GM18867 (cell line): ENCODE results near the gene ADGRD1.
"Not testable (repeated sequence)": the region's sequence is repeated elsewhere in the genome, so short reads cannot be mapped to it uniquely, and the experiment has no call there.

Experiments
- ATAC-seq: cut with Tn5 transposase; IDR thresholded peaks from one replicate; pipeline ENCODE4 v1.9.1; 2021; ENCODE audit warnings: mild to moderate bottlenecking, moderate library complexity; ENCODE audit not compliant: unreplicated experiment

The ADGRD1 gene

DNA sequence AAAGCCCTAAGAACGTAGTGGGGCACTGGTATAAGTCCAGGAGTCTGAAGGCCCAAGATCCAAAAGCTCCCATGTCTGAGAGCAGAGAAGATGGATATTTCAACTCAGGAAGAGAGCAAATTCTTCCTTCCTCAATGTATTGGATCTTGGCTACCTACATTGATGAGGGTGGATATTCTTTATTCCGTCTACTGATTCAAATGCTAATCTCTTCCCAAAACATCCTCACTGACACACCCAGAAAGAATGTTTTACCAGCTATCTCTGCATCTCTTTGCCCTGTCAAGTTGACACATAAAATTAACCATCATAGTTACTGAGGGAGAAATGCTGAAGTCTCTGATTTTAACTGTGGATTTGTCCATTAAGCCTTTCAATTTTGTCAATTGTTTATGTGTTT lies 16.6 kb upstream of the ADGRD1 start:
- ATAC-seq = no peak

DNA sequence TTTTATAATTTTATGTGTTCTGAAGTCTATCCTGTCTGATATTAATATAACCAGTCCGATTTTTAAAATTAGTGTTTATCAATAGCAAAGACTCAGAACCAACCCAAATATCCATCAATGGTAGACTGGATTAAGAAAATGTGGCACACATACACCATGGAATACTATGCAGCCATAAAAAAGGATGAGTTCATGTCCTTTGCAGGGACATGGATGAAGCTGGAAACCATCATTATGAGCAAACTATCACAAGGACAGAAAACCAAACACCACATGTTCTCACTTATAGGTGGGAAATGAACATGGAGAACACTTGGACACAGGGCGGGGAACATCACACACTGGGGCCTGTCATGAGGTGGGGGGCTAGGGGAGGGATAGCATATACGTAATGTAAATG lies 16.2 kb upstream of the ADGRD1 start:
- not testable (repeated sequence) for ATAC-seq

GRCh38 chr12:130938186-130938585 lies 15.5 kb upstream of the ADGRD1 start:
- no peak for ATAC-seq

GRCh38 chr12:130944878-130945277 lies 8.8 kb upstream of the ADGRD1 start:
- no peak for ATAC-seq

DNA sequence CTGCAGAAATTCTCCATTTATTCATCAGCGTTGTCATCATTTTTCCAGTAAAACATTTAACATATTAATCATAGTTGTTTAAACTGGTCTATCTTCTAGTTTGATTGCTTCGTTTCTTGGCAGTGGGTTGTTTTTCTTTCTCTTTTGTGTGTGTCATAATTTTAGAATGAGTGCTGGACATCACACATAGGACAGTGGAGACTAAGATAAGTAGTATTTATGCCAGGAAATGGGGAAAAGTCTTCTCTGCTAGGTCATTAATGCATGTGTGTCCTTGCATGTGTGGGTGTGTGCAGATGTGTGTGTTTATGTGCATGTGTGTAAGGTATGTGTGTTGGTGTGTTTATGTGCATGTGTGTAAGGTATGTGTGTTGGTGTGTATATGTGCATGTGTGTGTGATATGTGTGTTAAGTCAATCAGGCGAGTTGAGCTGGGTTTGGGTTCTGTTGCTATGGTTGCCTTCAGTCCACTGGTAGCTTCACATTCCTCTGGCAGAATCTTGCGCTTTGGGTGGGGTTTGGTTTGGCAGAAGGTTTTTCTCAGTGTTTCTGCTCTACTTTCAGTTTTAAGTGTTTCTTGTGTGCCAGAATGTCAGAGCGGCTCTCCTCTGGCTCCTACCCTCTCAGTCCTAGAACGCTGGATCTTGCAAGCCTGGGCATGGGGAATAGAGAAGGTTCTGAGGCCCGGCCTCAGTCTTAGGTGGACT lies 7.8 kb upstream of the ADGRD1 start:
- no peak for ATAC-seq

DNA sequence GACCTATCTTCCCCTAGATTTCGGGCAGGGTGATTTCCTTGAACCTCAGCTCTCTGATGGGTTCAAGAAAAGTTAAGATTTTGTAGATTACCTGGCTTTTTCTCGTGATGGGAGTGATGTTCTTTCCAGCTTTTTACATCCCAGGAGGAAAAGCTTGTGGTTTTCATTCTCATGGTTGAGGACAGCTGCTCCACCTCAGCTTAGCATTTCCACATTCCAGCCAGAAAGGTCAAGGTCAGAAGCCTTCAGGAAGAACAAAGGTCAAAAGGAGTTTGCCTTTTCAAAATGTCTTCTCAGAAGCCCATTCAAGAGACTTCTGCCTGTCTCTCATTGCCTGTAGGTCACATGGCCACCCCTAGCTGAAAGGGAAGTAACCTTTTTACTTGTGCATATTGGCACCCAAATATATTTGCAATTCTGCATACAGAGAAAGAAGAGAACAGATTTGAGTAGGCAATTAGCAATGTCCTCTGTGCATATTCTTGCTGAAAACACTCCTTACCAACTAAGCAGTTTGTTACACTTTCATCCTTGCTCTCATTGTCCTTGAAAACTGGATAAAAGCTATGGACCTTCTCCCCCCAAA lies 6.6 kb upstream of the ADGRD1 start:
- ATAC-seq = no peak

DNA sequence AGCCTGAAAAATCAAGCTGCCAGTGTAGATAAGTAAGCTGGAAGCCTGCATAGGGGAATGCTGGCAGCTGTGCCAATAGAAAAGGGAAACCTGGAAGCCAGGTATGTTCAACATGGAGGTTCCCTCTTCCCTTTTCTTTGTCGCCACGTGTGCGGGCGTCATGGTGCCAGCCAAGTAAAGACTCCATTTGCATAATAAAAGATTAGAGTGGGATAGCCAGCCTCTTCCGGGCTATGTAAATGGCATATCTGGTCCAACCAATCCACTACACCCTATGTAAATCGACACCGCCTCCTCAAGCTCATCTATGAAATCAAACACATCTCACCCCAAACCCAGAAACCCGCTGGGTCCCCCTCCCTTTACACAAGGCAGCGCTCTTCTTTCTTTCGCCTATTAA lies 5.6 kb upstream of the ADGRD1 start:
- ATAC-seq = no peak

- ATAC-seq = no peak
These were observed 5.0 kb upstream of the ADGRD1 start for GRCh38 chr12:130948751-130949150.

DNA sequence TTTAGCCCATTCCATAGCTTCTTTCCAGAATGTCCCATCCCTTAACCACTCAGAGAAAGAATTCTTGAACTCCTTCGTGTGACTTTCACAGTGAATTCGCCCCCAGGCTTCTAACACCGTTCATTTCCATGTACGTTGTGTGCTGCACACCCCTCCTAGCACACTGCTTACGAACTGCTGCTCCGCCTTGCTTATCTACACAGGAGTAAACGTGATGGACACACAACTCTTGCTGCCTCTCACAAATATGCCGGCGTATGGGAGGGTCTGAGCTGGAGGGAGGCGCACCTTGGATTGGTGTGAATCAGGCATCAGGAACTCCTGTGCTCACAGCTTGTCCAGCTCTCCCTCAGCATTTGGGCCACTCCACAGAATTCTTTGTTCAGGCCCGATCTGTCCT lies 3.9 kb upstream of the ADGRD1 start:
- no peak for ATAC-seq

GRCh38 chr12:130951636-130952035 lies 2.1 kb upstream of the ADGRD1 start:
- ATAC-seq = no peak

DNA sequence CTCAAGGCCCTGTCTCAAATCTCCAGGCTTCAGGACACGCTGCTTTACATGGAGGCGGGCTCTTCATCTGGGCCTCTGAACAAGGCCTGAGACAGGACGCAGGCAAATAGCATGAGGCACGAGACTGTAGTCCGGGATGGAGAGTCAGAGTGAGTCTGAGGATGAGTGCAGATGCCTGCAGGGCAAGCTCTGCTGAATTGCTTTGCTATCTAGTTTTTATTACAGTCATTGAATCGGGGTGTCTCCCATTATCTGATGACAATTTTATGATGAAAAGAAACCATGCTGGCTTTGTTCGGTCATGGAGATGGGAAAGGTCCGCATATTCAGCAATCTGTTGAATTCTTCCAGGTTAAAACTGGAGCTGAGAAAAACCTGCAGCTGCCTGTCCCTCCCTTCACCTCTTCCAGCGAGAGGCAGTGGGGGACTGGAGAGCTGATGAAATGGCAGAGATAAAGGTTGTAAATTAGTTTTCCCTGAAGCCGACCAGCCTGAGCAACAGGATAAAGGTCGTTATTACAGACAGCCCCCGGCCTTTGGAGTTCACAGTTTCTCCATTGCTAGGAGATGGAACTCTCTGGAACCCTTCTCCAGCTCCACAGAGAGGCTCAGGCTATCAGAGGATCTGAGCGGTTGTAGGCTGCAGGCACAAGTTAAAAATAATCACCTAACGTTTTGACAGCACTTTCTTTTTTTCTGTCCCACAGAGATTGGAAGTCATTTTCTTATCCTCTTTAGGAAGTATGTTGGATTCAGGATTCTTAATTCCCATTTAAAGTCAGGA lies 1.3 kb upstream of the ADGRD1 start:
- ATAC-seq = no peak

- ATAC-seq = no peak
These were observed 781 bp downstream of the ADGRD1 start for GRCh38 chr12:130954544-130954831.

DNA sequence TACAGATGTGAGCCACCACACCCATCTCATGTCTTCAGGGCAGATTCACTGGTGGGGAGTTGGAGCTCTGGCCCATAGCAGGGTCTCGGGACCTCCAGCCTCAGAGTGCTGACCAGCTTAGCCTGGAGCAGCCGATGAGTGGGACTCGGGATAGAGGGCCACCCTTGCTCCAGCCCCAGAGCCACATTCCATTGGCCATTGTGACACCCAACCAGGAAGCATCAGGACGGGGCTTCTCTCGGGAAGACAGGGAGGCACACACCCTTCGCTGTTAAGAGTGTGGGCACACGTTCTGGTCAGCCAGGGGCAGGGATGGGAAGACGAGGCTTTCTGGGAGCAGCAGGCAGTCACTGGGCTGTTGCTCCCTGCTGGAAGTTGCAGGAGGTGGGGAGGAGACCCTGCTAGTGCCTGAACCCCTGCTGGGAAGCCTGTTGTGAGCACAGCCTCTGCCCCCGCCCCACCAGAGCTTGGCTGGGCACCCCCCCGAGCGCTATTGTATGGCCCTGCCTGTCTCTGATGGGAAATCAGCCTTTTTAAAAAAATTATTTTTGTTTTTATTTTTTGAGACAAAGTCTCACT lies 1.6 kb downstream of the ADGRD1 start:
- ATAC-seq = no peak

GRCh38 chr12:130956009-130956408 lies 2.3 kb downstream of the ADGRD1 start:
- ATAC-seq = no peak

DNA sequence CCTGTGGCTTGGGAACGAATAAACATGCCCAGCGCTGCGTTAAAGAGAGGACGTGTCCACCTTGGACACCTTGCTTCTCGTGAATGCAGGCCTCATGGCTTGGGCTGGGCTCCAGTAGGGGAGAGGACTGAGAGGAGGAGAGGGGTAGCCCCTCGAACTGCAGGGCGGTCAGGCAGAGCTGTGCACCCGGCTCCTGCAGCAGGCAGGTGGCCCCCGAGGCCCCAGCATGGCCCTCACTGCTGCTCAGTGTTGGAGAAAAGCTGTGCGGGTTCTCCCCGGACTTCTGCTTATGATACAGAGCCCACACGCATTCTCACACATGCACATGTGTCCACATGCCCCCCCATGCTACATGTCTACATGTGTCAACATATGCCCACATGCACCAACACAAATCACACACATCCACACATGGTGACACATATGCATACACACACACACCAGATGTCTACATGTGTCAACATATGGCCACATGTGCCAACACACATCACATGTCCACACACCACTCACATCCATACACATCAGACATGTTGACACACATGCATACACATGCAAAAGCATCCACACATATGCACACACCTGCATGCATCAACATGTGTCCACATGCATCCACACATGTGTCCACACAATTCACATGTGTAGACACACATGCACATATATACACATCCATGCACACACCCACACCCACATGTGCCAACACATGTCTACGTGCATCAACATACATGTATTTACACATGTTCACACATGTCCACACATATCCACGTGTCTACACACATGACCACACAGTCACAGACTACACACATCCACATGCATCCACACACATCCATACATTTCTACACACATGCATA lies 3.0 kb downstream of the ADGRD1 start:
- no peak for ATAC-seq

GRCh38 chr12:130957304-130957621 lies 3.6 kb downstream of the ADGRD1 start:
- no peak for ATAC-seq

DNA sequence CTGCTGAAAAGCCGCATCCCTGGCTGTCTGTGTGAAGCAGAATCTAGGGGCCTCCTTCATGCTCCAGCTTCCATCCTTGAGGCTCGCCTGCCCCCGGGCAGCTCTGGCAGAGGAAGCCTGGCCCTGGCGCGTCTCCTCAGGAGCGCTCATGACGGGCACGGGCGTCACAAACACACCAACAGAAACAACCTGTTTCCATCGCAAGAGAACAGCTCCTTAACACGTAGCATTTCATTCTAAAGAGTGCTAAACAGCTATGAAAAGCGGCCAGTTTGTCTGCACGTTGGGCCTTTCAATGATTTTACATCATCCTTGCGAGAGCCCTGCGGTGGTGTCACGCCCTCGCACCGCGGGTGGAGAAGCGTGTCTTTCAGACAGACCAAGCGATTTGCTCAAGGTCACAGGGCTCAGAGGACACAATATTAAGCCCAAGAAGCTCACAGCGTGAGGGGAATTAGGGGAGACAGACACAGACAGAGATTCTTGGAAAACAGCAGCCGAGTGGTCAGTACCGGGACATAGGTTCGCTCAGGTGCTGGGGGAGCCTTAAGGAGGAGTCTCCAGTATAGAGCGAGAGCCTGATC lies 4.9 kb downstream of the ADGRD1 start:
- ATAC-seq = no peak

GRCh38 chr12:130959632-130960031 lies 5.9 kb downstream of the ADGRD1 start:
- no peak for ATAC-seq

DNA sequence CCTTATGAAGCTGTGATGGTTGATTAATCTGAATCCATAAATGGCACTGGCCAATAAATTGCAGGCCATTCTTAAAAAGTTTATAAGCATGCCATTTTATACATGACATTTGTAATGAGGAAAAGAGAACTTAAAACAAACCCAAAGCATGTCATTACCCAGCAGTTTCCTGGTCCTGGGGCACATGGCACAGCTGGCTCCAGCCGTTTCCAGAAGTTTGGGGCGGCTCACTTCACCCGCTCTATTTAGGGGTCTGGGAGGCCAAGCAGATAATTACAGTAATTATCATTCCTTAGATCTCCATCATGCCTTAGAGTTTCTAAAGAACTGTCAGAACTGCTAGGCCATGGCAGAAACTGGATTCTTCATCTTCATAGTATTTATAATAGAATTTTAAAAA lies 6.4 kb downstream of the ADGRD1 start:
- no peak for ATAC-seq

- no peak for ATAC-seq
These were observed 7.1 kb downstream of the ADGRD1 start for GRCh38 chr12:130960787-130961186.

- ATAC-seq = no peak
These were observed 8.3 kb downstream of the ADGRD1 start for GRCh38 chr12:130961921-130962451.
